H1 (cell line): ENCODE measurements around the gene SCG3. TPM values are rescaled to one million over a fixed set of nuclear protein-coding genes. Genes with fewer than 3 reads are reported as not detected.

Experiments
- CTCF ChIA-PET: fragments of 300-600 bp; sonication (Branson Sonifier 250); formaldehyde crosslinking; loops from one replicate; lab custom pipeline; 2021; ENCODE audit not compliant: partially characterized antibody; lab: Charles Lee
- POLR2A ChIA-PET: fragments of 300-600 bp; sonication (Branson Sonifier 250); formaldehyde crosslinking; loops from one replicate; lab custom pipeline; 2021; ENCODE audit warnings: inconsistent platforms; ENCODE audit not compliant: partially characterized antibody; lab: Charles Lee
- DNase-seq, 2 experiments: peaks; one replicate each; pipeline versions ENCODE4 v3.0.0 to v3.0.0-alpha.2; 2010 to 2022; ENCODE audit warnings: low spot score in 2 of 2, low read depth in 1 of 2, mixed read lengths in 1 of 2
- FAIRE-seq: peaks from 2 replicates; lab custom pipeline; 2011; peaks lifted over from hg19 to GRCh38; lab: Jason Lieb, UNC
- H2AFZ ChIP-seq: 2 replicates; pipeline ENCODE4 v1.8.1; 2012; ENCODE audit warnings: low read length, inconsistent platforms
- H2AK5ac ChIP-seq: 2 replicates; pipeline ENCODE4 v1.6.1; 2013; ENCODE audit warnings: low read depth, low read length
- H2BK120ac ChIP-seq: replicated peaks from 2 replicates; pipeline ENCODE3; 2013; ENCODE audit warnings: low read depth, low read length, inconsistent platforms
- H2BK12ac ChIP-seq: 2 replicates; pipeline ENCODE4 v1.6.1; 2013; ENCODE audit warnings: low read depth, low read length
- H2BK15ac ChIP-seq: 2 replicates; pipeline ENCODE4 v1.6.1; 2013; ENCODE audit warnings: low read length
- H2BK20ac ChIP-seq: 2 replicates; pipeline ENCODE4 v1.6.1; 2013; ENCODE audit warnings: low read length
- H2BK5ac ChIP-seq: 2 replicates; pipeline ENCODE4 v1.6.1; 2013; ENCODE audit warnings: low read depth, low read length
- H3K14ac ChIP-seq: 2 replicates; pipeline ENCODE4 v1.6.1; 2013; ENCODE audit warnings: inconsistent platforms; ENCODE audit not compliant: insufficient read length
- H3K18ac ChIP-seq: 2 replicates; pipeline ENCODE4 v1.6.1; 2013; ENCODE audit warnings: low read length; ENCODE audit errors: extremely low read depth
- H3K23ac ChIP-seq: 2 replicates; pipeline ENCODE4 v1.6.1; 2013; ENCODE audit warnings: inconsistent platforms; ENCODE audit not compliant: insufficient read length
- H3K23me2 ChIP-seq: 2 replicates; pipeline ENCODE4 v1.6.1; 2013; ENCODE audit warnings: low read depth, low read length
- H3K27ac ChIP-seq: 2 replicates; pipeline ENCODE4 v1.6.1; 2011; ENCODE audit warnings: low read depth, low read length, inconsistent platforms
- H3K27me3 ChIP-seq, 4 experiments: replicated peaks in 1 of 4; 1 replicate in 1 of 4; 2 replicates in 3 of 4; pipeline versions ENCODE4 v1.6.1 to v1.8.1; 2011 to 2013; ENCODE audit warnings: low read length in 3 of 4, mild to moderate bottlenecking in 3 of 4, inconsistent platforms in 2 of 4, mixed read lengths in 2 of 4, moderate library complexity in 1 of 4; ENCODE audit not compliant: control insufficient read depth in 3 of 4, insufficient read depth in 3 of 4; ENCODE audit errors: extremely low read depth in 1 of 4
- H3K36me3 ChIP-seq, 4 experiments: 2 replicates each; pipeline versions ENCODE4 v1.6.1 to v1.8.1; 2011 to 2013; ENCODE audit warnings: mild to moderate bottlenecking in 4 of 4, low read length in 3 of 4, moderate library complexity in 2 of 4, control low read depth in 1 of 4, inconsistent platforms in 1 of 4; ENCODE audit not compliant: insufficient read depth in 4 of 4, control insufficient read depth in 2 of 4
- H3K4ac ChIP-seq: replicated peaks from 2 replicates; pipeline ENCODE3; 2013; ENCODE audit warnings: low read length, low read depth, mixed read lengths, inconsistent platforms; ENCODE audit not compliant: insufficient read length
- H3K4me1 ChIP-seq, 4 experiments: replicated peaks in 1 of 4; 1 replicate in 1 of 4; 2 replicates in 3 of 4; pipeline versions ENCODE4 v1.6.1 to v1.8.1; 2011 to 2013; ENCODE audit warnings: low read length in 3 of 4, inconsistent platforms in 2 of 4, mixed read lengths in 1 of 4; ENCODE audit not compliant: insufficient read depth in 4 of 4, control insufficient read depth in 3 of 4
- H3K4me2 ChIP-seq, 2 experiments: 2 replicates each; pipeline versions ENCODE4 v1.6.1 to v1.8.1; 2011 to 2013; ENCODE audit warnings: low read depth in 2 of 2, low read length in 2 of 2, control low read depth in 1 of 2, inconsistent platforms in 1 of 2, mild to moderate bottlenecking in 1 of 2; ENCODE audit not compliant: insufficient read depth in 1 of 2
- H3K4me3 ChIP-seq, 4 experiments: fragments of 200-600, 300-600 bp in 1 of 4; sonication (generic), shearing (Covaris generic), sonication (Bioruptor Twin) in 1 of 4; 2 replicates each; pipeline versions ENCODE4 v1.5.1 to v1.8.1; 2011 to 2016; ENCODE audit warnings: low read length in 4 of 4, low read depth in 3 of 4, control low read depth in 2 of 4, inconsistent platforms in 2 of 4, mild to moderate bottlenecking in 2 of 4, mixed read lengths in 1 of 4, moderate library complexity in 1 of 4; ENCODE audit not compliant: insufficient read depth in 2 of 4; ENCODE audit errors: extremely low read depth in 1 of 4
- H3K56ac ChIP-seq: replicated peaks from 2 replicates; pipeline ENCODE3; 2013; ENCODE audit warnings: low read depth, mild to moderate bottlenecking, mixed read lengths, low read length, inconsistent platforms; ENCODE audit not compliant: insufficient read length
- H3K79me1 ChIP-seq: 2 replicates; pipeline ENCODE4 v1.6.1; 2013; ENCODE audit warnings: low read depth, low read length, control low read depth
- H3K79me2 ChIP-seq, 2 experiments: 2 replicates each; pipeline versions ENCODE4 v1.6.1 to v1.8.1; 2012 to 2013; ENCODE audit warnings: low read length in 2 of 2, mild to moderate bottlenecking in 2 of 2, inconsistent platforms in 1 of 2; ENCODE audit not compliant: insufficient read depth in 2 of 2, control insufficient read depth in 1 of 2
- H3K9ac ChIP-seq, 4 experiments: replicated peaks in 1 of 4; 1 replicate in 1 of 4; 2 replicates in 3 of 4; pipeline versions ENCODE4 v1.6.1 to v1.8.1; 2011 to 2013; ENCODE audit warnings: low read depth in 3 of 4, low read length in 3 of 4, control low read depth in 2 of 4, mild to moderate bottlenecking in 2 of 4, moderate library complexity in 2 of 4, inconsistent platforms in 1 of 4; ENCODE audit errors: extremely low read depth in 1 of 4
- H3K9me3 ChIP-seq, 2 experiments: 2 replicates each; pipeline versions ENCODE4 v1.6.1 to v1.8.1; 2012 to 2013; ENCODE audit warnings: mild to moderate bottlenecking in 2 of 2, moderate library complexity in 2 of 2, control low read depth in 1 of 2, inconsistent platforms in 1 of 2, low read depth in 1 of 2, low read length in 1 of 2, mixed read lengths in 1 of 2; ENCODE audit not compliant: insufficient read depth in 2 of 2
- H4K20me1 ChIP-seq, 2 experiments: replicated peaks in 1 of 2; 2 replicates each; pipeline versions ENCODE3 to v1.8.1; 2011 to 2013; ENCODE audit warnings: inconsistent platforms in 2 of 2, low read length in 2 of 2, mild to moderate bottlenecking in 1 of 2; ENCODE audit not compliant: insufficient read depth in 2 of 2, control insufficient read depth in 1 of 2
- H4K5ac ChIP-seq: 2 replicates; pipeline ENCODE4 v1.6.1; 2013; ENCODE audit warnings: low read length, low read depth, mixed read lengths, inconsistent platforms; ENCODE audit not compliant: insufficient read length
- H4K8ac ChIP-seq: 2 replicates; pipeline ENCODE4 v1.8.0; 2013; ENCODE audit warnings: mild to moderate bottlenecking, moderate library complexity, low read length, inconsistent platforms; ENCODE audit not compliant: insufficient read depth; ENCODE audit errors: extremely low read depth
- H4K91ac ChIP-seq: replicated peaks from 2 replicates; pipeline ENCODE3; 2013; ENCODE audit warnings: low read length, mixed read lengths, inconsistent platforms; ENCODE audit not compliant: insufficient read length
- JUND ChIP-seq: IDR thresholded peaks from 2 replicates; pipeline ENCODE4 v1.6.1; 2011; ENCODE audit warnings: mild to moderate bottlenecking, improper control_type of control experiment, low read length
- MAX ChIP-seq: IDR thresholded peaks from 2 replicates; pipeline ENCODE4 v1.6.1; 2012; ENCODE audit warnings: inconsistent platforms
- WGBS, 2 experiments: shearing (Covaris generic) in 1 of 2; methylation state at CpG; one replicate each; pipeline versions ENCODE4 v1.1.6 to v1.1.7; 2013 to 2015; ENCODE audit warnings: low lambda C conversion rate in 2 of 2, mixed read lengths in 2 of 2, inconsistent platforms in 1 of 2, low coverage in 1 of 2, missing lambda C conversion rate in 1 of 2; ENCODE audit not compliant: insufficient replicate concordance in 2 of 2, insufficient coverage in 1 of 2, insufficient read length in 1 of 2; ENCODE audit errors: extremely low coverage in 1 of 2, missing lambda C conversion rate in 1 of 2; 5-methylcytosine and 5-hydroxymethylcytosine counted together
- polyA plus RNA-seq, 7 experiments: library from polyadenylated mRNA; depleted of rRNA in 3 of 7; stranded (reverse) in 5 of 7; unstranded in 2 of 7; fragments of >200 nt in 5 of 7; fragments of 200-250 nt in 2 of 7; gene quantifications; 1 replicate in 5 of 7; 2 replicates in 1 of 7; 4 replicates in 1 of 7; pipeline versions ENCODE4 v1.2.1 to v1.2.3, GENCODE V29; 2011 to 2013; ENCODE audit warnings: missing spikeins in 2 of 7, mixed read lengths in 2 of 7
- total RNA-seq: library from RNA; stranded (reverse); fragmentation: NEBNext Ultra II Directional; extraction: Animal tissue kit (Norgen Biotek cat#: 25700); gene quantifications from 2 replicates; pipeline ENCODE4 v1.2.1, GENCODE V29; 2021

Gene SCG3
- total and polyA plus RNA-seq, 2 of the 8 experiments (the other 6 are each of a cell fraction or from before 2014, with no cell fraction given): 5.2 to 45.9 TPM

- peaks cover 0 to 4% (median 0%) of the 10 kb centered on the region in 4 experiments; a peak in 1 of 7 replicates for H3K4me1 ChIP-seq
- H4K91ac ChIP-seq: no peak overlapping the region
- no peak overlapping the region for H3K14ac ChIP-seq
- no peak overlapping the region for H3K4me3 ChIP-seq
- H2BK15ac ChIP-seq: no peak overlapping the region
- no peaks in the 10 kb centered on the region for H3K79me1 ChIP-seq
- no peak overlapping the region for H4K5ac ChIP-seq
- 97% methylated on average over 2 of the region's 2 CpGs; no CpG with 5 or more reads in 1 of the 2 experiments for WGBS, 2 experiments
- no peak for FAIRE-seq
- no peak for DNase-seq
- H3K27ac ChIP-seq: no peak overlapping the region
- H4K8ac ChIP-seq: no peak overlapping the region
- H2BK5ac ChIP-seq: no peak overlapping the region
- H4K20me1 ChIP-seq: peaks cover 1% of the 10 kb centered on the region in 2 experiments
- peaks cover 8% of the 10 kb centered on the region for H3K23me2 ChIP-seq
- no peak overlapping the region for H3K18ac ChIP-seq
- ChIA-PET POLR2A (interaction anchor here (1.2 to 2.2 kb wide), 3 partner anchors 13 to 232 kb away, joined by 3 to 5 read pairs (median 4); partner anchors contain the start of gene LEO1), CTCF (interaction anchor here (0.8 to 4.5 kb wide), 2 partner anchors 34 to 37 kb away, joined by 3 to 22 read pairs; no protein-coding TSS in a partner anchor)
- no peak overlapping the region for H3K23ac ChIP-seq
- no peak overlapping the region for H2AK5ac ChIP-seq
- peaks cover 6 to 32% (median 19%) of the 10 kb centered on the region in 4 experiments for H3K27me3 ChIP-seq
- H3K79me2 ChIP-seq: no peaks in the 10 kb centered on the region
- no peak overlapping the region for H2AFZ ChIP-seq
- no peak overlapping the region for H3K4me2 ChIP-seq
- no peak overlapping the region for H2BK20ac ChIP-seq
- H3K9me3 ChIP-seq: no peaks in the 10 kb centered on the region
- no peak overlapping the region for H3K56ac ChIP-seq
- H3K36me3 ChIP-seq: no peaks in the 10 kb centered on the region
- no peak for TF ChIP-seq JUND
- TF ChIP-seq MAX: no peak
- H3K4ac ChIP-seq: no peak overlapping the region
- no peak overlapping the region for H2BK120ac ChIP-seq
- H3K9ac ChIP-seq: no peak overlapping the region
- no peak overlapping the region for H2BK12ac ChIP-seq
These were observed 57.9 kb downstream of the SCG3 start for GRCh38 chr15:51739061-51739712.
